HL-60 (cell line): ENCODE results near the gene ANTXR1.

Experiments
- DNase-seq, 2 experiments: peaks; one replicate each; pipeline ENCODE4 v3.0.0-alpha.2; 2010 to 2020; ENCODE audit warnings: low read depth in 1 of 2, low spot score in 1 of 2
- H3K27ac ChIP-seq: fragments of 250-450 bp; sonication (Bioruptor Pico); replicated peaks from 2 replicates; pipeline ENCODE4 v1.5.1; 2020; ENCODE audit warnings: mild to moderate bottlenecking, moderate library complexity
- H3K27me3 ChIP-seq: fragments of 250-450 bp; sonication (Bioruptor Pico); 2 replicates; pipeline ENCODE4 v1.5.1; 2021; ENCODE audit warnings: mild to moderate bottlenecking, moderate library complexity; ENCODE audit not compliant: insufficient read depth, poor library complexity, severe bottlenecking
- H3K4me3 ChIP-seq: replicated peaks from 2 replicates; pipeline ENCODE4 v1.5.1; 2011; ENCODE audit warnings: mild to moderate bottlenecking, control low read depth, low read length; ENCODE audit not compliant: insufficient read depth
- CTCF ChIP-seq: IDR thresholded peaks from one replicate; pipeline ENCODE4 v1.5.1; 2011; ENCODE audit warnings: low read length, control low read depth, inconsistent platforms; ENCODE audit not compliant: insufficient read depth
- GABPA ChIP-seq: IDR thresholded peaks from 2 replicates; pipeline ENCODE4 v1.6.1; 2012; ENCODE audit warnings: low read depth
- POLR2AphosphoS5 ChIP-seq: IDR thresholded peaks from 2 replicates; pipeline ENCODE4 v1.6.1; 2012; ENCODE audit warnings: low read depth
- REST ChIP-seq: IDR thresholded peaks from 2 replicates; pipeline ENCODE4 v1.6.1; 2012; ENCODE audit warnings: low read depth; ENCODE audit not compliant: insufficient replicate concordance
- SPI1 ChIP-seq: IDR thresholded peaks from 2 replicates; pipeline ENCODE4 v1.6.1; 2012; ENCODE audit warnings: low read depth, mild to moderate bottlenecking, borderline replicate concordance

The ANTXR1 gene

GRCh38 chr2:69034845-69035244, 21.9 kb downstream of the ANTXR1 start:
- no peaks in the 10 kb centered on the region for H3K27me3 ChIP-seq
- DNase-seq, result no peak

GRCh38 chr2:69036926-69037325, 23.9 kb downstream of the ANTXR1 start:
- no peak for DNase-seq
- Histone ChIP-seq H3K4me3 (no peak overlapping the region), H3K27ac (no peak overlapping the region), H3K27me3 (peaks cover 6% of the 10 kb centered on the region)
- TF ChIP-seq CTCF (no peak), POLR2AphosphoS5 (no peak), REST (no peak), GABPA (no peak), SPI1 (no peak)

More at GRCh38 chr2:69034845-69035244, 21.9 kb downstream of the ANTXR1 start:
- TF ChIP-seq GABPA, result no peak
- no peak for TF ChIP-seq CTCF
- TF ChIP-seq POLR2AphosphoS5, result no peak
- no peak for TF ChIP-seq REST
- no peak for TF ChIP-seq SPI1
- H3K27ac ChIP-seq, result no peak overlapping the region
- no peak overlapping the region for H3K4me3 ChIP-seq

- H3K27me3 ChIP-seq, result peaks cover 6% of the 10 kb centered on the region
- no peak for DNase-seq
- no peak overlapping the region for H3K27ac ChIP-seq
- TF ChIP-seq CTCF (no peak), SPI1 (no peak), POLR2AphosphoS5 (no peak), GABPA (no peak), REST (no peak)
- no peak overlapping the region for H3K4me3 ChIP-seq
Measured at GRCh38 chr2:69041214-69041613, 28.2 kb downstream of the ANTXR1 start.
